Measurements from ENCODE around the gene ZNF132.
"Not testable (repeated sequence)": the region's sequence is repeated elsewhere in the genome, so short reads cannot be mapped to it uniquely, and the experiment has no call there.

Gene ZNF132

GRCh38 chr19:58466760-58467589 lies 27.0 kb upstream of the ZNF132 start, which contains the start of gene ZNF324:
Gene ZNF324, plus strand, starts transcription at chr19:58467080. Its CDS starts 2,106 bp downstream, at chr19:58469186.
- DNase-seq: peak; percentile 97

DNA sequence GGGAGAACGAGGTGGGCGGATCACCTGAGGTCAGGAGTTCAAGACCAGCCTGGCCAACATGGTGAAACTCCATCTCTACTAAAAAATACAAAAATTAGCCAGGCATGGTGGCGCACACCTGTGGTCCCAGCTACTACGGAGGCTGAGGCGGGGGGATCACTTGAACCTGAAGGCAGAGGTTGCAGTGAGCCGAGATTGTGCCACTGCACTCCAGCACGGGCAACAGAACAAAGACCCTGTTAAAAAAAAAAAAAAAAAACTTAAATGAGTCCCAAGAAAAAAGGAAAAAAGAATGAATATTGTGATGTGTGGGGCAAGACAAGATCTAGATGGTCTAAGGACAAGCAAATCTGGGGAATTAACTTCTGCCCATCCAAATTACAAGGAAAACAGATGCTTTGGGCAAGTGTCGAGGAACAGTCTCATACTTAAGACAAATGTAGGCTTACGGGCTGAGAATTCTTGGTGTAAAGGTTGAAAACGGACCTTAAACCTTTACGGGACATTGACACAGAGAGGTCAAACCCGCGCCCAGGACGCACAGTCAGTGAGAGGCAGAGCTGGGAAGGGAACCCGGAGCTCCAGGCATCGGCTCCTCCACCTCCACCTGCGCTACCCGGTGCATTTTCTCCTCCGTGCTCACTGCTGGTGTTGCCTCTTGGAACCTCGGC lies 26.3 kb upstream of the ZNF132 start:
- DNase-seq: no peak

GRCh38 chr19:58460039-58460438 lies 20.1 kb upstream of the ZNF132 start:
- DNase-seq: no peak

GRCh38 chr19:58456111-58456510 lies 16.2 kb upstream of the ZNF132 start:
- no peak for DNase-seq

DNA sequence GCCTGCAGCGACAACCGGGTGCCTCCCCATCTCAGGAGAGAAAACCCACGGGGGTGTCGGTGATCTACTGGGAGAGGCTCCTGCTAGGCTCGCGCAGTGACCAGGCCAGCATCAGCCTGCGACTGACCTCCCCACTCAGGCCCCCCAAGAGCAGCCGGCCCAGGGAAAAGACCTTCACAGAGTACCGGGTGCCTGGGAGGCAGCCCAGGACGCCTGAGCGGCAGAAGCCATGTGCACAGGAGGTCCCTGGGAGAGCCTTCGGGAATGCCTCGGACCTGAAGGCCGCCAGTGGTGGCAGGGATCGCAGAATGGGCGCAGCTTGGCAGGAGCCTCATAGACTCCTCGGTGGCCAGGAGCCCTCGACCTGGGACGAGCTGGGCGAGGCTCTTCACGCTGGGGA lies 15.4 kb upstream of the ZNF132 start:
- DNase-seq: no peak

GRCh38 chr19:58453743-58454142 lies 13.8 kb upstream of the ZNF132 start:
- DNase-seq: no peak

DNA sequence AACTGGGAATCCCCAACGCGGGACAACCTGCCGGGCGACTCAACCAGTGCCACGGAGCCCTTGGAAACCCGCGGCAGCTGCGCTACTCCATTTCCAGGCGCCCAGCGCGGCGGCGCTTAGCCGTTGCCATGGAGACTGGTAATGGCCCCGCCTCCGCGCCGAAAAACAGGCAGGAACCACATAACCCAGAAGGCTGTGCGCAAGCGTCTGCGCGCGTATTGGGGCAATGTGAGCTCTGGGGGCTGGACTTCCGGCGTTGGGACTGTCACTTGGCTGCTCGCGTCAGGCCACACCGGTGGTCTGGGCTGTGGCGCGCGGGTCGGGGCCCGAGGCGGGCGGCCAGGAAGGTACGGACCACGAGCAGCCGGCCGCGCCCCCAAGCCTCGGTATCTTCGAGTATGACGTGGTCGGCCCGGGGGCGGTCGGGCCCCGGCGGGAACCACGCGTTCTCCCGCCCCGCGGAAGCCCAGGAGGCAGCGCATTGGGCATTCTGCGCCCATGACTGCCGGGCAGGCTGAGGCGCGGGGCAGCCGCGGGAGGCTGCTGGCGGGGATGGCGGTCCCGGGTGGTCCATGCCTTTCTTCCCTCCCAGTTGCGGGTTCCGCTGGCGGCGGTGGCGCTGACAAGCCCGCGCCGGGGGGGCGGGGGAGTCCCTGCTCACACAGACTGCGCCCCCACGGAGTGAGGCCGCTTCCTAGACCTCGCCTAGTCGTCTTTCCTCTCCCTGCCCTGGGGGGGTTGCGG lies 11.6 kb upstream of the ZNF132 start, which contains the start of gene ZNF324B:
ZNF324B (plus strand) TSS at position 265 of the 744 bp plus-strand sequence. CDS start 2,080 bp downstream, outside the sequence.
- peak; percentile 95 for DNase-seq

DNA sequence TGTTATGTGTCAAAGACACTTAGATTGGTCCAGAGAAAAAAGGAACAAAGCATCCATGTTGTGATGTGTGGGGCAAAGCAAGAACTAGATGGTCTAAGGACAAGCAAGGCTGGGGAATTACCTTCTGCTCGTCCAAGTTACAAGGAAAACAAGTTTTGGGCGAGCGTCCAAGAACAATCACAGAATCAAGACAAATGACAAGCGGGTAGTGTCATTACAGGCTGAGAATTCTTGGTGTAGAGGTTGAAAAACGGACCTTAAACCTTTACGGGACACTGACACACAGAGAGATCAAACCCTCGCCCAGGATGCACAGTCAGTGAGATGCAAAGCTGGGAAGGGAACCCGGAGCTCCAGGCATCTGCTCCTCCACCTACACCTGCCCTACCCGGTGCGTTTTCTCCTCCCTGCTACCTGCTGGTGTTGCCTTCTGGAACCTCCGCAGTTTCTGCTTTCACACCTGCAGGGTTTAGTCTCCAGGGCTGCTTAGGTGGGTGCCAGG lies 11.0 kb upstream of the ZNF132 start:
- DNase-seq: no peak

- DNase-seq: not testable (repeated sequence)
Measured at GRCh38 chr19:58449980-58450379, 10.0 kb upstream of the ZNF132 start.

DNA sequence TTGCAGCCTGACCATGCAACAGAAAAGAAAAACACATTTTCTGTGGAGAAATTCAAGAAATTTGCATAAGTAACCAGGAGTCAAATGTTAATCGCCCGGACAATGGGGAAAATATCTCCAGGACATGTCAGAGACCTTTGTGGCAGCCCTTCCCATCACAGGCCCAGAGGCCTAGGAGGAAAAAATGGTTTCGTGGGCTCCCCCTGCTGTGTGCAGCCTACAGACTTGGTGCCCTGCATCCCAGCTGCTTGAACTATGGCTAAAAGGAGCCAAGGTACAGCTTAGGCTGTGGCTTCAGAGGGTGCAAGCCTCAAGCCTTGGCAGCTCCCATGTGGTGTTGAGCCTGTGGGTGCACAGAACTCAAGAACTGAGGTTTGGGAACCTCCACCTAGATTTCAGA lies 8.9 kb upstream of the ZNF132 start:
- DNase-seq: not testable (repeated sequence)

DNA sequence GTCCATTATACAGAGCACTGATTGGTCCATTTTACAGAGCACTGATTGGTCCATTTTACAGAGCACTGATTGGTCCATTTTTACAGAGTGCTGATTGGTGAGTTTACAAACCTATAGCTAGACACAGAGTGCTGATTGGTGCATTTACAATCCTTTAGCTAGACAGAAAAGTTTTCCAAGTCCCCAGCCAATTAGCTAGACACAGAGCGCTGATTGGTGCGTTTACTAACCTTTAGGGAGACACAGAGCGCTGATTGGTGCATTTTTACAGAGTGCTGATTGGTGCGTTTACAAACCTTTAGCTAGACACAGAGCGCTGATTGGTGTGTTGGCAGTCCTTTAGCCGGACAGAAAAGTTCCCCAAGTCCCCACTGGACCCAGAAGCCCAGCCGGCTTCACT lies 3.0 kb upstream of the ZNF132 start:
- not testable (repeated sequence) for DNase-seq

GRCh38 chr19:58440556-58440955 lies 603 bp upstream of the ZNF132 start:
- no peak for DNase-seq

GRCh38 chr19:58434217-58434616 lies 5.7 kb downstream of the ZNF132 start:
- no peak for DNase-seq

DNA sequence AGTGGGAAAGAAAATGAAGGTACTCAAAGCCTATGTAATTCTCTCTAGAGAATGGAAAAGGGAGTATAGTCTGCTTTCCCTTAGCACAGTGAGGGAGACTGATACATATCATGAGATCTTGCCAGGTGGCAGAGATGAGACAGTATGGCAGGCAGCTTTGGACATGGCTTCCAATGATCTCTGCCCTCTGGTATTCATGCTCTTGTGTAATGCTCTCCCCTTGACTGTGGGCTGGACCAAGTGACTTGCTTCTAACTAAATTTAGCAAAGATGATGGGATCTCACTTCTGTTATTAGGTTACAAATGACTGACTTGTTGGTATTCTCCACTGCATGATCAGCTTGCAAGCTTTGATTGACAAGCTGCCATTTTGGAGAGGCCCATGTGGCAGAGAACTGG lies 10.2 kb downstream of the ZNF132 start:
- DNase-seq: no peak

DNA sequence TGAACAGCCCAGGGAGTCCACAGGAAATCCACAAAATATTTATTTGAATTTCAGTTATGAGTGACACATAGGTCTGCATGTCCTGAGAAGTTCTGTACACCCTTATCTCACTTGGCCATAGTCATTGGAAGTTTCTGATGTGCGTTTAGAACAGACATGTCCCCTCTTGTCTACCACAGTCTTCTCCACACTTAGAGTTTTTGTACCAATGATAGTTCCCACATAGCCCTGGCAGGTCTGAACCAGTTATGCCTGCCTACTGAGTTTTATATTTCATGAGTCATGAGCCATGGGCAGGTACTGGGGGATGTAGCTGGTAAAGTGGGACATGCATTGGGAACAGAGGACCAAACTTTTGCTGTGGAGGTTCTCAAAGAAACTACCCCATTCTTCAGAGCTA lies 11.3 kb downstream of the ZNF132 start:
- DNase-seq: no peak

DNA sequence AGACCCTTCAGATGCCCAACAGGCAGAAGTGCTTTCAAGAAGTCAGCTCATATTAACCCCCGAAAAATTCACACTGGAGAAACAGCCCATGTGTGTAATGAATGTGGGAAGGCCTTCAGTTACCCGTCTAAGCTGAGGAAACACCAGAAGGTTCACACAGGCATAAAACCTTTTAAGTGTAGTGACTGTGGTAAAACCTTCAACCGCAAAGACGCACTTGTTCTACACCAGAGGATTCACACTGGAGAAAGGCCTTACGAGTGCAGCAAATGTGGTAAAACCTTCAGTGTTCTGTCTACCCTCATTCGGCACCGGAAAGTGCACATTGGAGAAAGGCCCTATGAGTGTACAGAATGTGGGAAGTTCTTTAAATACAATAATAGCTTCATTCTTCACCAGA lies 22.9 kb downstream of the ZNF132 start:
- no peak for DNase-seq

- DNase-seq: no peak
Measured at GRCh38 chr19:58416604-58417003, 23.3 kb downstream of the ZNF132 start.

DNA sequence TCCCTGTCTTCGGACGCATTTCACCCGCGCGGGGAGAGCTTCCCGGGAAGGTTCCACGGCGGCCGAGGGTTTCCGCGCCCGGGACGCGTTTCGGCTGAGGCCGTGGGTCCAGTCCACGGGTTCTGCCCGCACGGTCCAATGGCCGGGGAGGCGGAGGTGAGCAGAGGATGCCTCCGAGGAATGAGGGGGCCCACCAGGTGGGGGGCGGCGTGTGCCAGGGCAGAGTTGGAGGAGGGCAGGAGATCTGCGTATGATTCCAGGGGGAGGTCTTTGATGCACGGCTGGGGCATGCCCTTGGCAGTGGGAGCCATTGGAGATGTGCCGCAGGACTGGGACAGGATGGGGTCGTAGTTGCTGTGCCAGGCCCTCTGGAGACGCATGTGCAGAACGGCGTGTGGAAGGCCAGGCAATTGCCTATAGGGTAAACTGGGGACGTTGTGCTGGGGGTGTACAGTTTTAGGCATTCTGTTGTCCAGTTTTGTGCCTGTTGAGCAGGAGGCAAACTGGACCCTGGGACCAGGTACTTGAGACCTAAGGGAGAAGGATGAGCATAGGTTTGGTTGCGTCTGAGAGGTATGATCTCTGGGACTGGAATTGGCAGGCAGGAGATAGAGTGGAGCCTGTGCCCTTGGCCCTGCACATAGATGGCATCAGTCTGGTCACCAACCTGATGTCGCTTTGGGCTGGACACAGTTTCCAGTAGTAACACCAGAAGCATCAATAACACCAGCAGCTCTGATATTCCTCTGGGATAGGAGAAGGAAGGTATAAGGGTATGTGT lies 30.8 kb downstream of the ZNF132 start:
- no peak for DNase-seq

DNA sequence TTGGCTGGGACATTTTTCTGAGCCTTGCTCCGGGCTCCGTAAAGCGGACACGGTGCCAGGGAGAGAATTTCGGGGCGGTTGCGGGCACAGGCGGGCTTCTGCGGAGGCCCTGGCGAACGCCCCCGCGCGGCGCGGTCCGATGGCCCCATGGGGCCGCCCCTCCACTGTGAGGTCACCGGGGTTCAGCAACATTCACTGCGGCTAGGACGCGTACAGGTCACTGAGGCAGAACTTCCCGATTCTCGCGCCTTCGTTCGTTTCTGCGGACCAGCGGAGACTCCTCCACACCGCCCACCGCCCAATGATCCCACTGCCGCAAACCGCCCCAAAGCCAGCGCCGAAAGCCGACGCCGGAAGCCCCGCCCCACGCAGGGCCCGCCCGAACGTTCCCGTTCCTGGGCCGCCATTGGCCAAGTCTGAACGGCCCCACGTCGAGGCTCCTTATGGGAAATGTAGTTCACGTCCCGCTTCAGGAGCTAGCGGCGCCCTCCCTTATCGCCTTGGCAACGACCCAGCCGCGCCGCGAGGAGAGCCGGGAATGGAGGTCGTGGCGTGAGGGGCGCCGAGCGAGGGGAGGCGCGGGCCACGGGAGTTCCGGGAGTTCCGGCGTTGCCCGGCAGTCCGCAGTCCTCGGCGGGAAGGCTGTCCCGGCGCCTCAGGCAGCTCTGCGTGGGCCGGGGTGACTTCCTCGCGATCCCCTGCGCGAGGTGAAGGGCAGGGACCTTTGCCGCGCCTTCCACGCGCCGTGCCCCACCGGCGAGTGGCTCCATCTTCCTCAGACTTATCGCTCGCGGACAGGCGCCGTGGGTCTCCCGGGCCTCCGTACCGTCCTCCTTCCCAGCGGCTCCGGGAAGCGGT lies 31.6 kb downstream of the ZNF132 start, which contains the start of gene ZNF584:
ZNF584 (plus strand) TSS at position 498 of the 858 bp plus-strand sequence. CDS start 499 bp downstream, outside the sequence.
- peak; percentile 93 for DNase-seq

DNA sequence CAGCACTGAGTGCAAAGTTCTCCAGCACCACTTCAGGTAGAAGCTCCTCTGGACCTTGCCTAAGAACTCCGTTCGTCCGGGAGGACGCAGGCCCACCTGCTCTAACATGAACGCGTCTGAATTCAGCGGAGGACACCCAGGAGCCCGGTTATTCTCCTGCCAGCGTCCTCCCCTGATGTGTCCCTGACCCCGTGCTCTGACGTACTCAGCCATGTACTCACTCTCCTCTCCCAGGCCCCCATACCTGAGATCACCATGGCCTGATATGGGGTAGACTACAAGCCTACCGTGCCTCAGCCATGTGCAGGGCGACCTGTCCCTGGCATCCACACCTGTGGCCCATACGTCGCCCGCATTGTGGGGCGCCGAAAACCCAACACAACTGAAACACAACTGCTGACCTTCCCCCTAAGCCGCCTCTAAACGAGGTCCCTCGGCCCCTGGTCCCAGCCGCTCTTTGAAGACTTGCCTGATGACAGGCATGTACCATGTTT lies 32.2 kb downstream of the ZNF132 start:
- no peak for DNase-seq

Data from stimulated activated CD4-positive, alpha-beta T cell treated with anti-CD3 and anti-CD28 coated beads, Interleukin-12 subunit alpha, Interleukin-12 subunit beta, amount 100 ng/mL, for 4 hours (primary cell).